Measurements from ENCODE around the gene TPMT. TPM values are rescaled to one million over a fixed set of nuclear protein-coding genes. Genes with fewer than 3 reads are reported as not detected.

Gene TPMT
- total RNA-seq, 1 experiment from 2014 or later = 19.8 TPM

DNA sequence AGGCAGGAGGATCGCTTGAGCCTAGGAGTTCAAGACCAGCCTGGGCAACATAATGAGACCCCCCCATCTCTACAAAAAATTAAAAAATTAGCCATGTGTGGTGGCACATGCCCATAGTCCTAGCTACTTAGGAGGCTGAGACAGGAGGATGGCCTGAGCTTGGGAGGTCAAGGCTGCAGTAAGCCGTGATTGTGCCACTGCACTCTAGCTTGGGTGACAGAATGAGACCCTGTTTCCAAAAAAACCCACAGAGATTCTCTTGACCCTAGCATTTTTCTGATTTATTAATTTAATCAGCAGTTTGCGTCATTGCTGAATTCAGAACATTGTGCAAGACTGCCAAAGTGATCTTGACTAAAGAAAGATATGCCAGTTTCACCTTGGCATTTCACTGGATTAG lies 37.1 kb upstream of the TPMT start:
- Histone ChIP-seq H3K27me3 (ENCODE audit: low read length) (no peaks in the 10 kb centered on the region), H2AFZ (ENCODE audit: low read length) (no peak overlapping the region), H3K9ac (ENCODE audit: low read length) (no peak overlapping the region), H3K36me3 (ENCODE audit: low read depth, low read length) (no peaks in the 10 kb centered on the region), H3K4me3 (ENCODE audit: low read length) (no peak overlapping the region), H3K9me2 (replicated peaks; ENCODE audit: low read length) (no peaks in the 10 kb centered on the region), H3K27ac (ENCODE audit: low read length) (no peak overlapping the region), H3K4me1 (ENCODE audit: insufficient read depth, low read length) (no peaks in the 10 kb centered on the region), H3K79me2 (ENCODE audit: low read length) (no peaks in the 10 kb centered on the region), H4K20me1 (ENCODE audit: low read length) (no peaks in the 10 kb centered on the region), H3K4me2 (ENCODE audit: low read length) (no peak overlapping the region), H3K9me3 (ENCODE audit: low read length) (no peaks in the 10 kb centered on the region), H3F3A (ENCODE audit: low read length, unreplicated experiment) (no peaks in the 10 kb centered on the region)
- ATAC-seq (no peak), DNase-seq (no peak)
- ChIA-PET CTCF (no interaction called here), POLR2A (ENCODE audit: unreplicated experiment) (no interaction called here)
- no TSS peak for BruUV-seq (replicated peaks)
- TF ChIP-seq, protein P1, sequence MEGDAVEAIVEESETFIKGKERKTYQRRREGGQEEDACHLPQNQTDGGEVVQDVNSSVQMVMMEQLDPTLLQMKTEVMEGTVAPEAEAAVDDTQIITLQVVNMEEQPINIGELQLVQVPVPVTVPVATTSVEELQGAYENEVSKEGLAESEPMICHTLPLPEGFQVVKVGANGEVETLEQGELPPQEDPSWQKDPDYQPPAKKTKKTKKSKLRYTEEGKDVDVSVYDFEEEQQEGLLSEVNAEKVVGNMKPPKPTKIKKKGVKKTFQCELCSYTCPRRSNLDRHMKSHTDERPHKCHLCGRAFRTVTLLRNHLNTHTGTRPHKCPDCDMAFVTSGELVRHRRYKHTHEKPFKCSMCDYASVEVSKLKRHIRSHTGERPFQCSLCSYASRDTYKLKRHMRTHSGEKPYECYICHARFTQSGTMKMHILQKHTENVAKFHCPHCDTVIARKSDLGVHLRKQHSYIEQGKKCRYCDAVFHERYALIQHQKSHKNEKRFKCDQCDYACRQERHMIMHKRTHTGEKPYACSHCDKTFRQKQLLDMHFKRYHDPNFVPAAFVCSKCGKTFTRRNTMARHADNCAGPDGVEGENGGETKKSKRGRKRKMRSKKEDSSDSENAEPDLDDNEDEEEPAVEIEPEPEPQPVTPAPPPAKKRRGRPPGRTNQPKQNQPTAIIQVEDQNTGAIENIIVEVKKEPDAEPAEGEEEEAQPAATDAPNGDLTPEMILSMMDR (conservative IDR thresholded peaks at IDR 0.05; ENCODE audit: low read depth, low read length) = no peak
- TF ChIP-seq EZH2 (IDR thresholded peaks at IDR 0.05; ENCODE audit: low read length, unreplicated experiment) = no peak
- no peak for TF ChIP-seq EZH2phosphoT487 (IDR thresholded peaks at IDR 0.05; ENCODE audit: borderline replicate concordance, low read length)
- intact Hi-C loops (cut with micrococcal nuclease) = no loop called here

DNA sequence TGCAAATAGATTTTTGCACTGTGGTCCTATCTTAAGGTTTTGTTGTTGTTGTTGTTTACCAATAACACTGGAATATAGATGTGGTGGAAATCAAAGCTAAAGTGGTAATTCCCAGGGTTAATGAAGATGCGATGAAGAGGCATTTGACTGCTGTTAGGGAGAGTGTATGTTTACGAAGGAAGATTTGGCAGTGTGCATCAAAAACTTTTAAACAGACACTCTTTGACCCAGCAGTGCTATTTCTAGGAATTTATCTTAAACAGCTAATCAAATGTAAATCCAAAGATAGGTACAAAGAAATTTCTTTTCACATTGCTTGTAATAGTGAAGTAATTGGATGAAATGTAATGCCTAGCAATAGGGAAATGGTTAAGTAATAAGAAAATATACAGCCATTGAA lies 34.3 kb upstream of the TPMT start:
- POLR2A ChIA-PET (ENCODE audit: unreplicated experiment) = no interaction called here

DNA sequence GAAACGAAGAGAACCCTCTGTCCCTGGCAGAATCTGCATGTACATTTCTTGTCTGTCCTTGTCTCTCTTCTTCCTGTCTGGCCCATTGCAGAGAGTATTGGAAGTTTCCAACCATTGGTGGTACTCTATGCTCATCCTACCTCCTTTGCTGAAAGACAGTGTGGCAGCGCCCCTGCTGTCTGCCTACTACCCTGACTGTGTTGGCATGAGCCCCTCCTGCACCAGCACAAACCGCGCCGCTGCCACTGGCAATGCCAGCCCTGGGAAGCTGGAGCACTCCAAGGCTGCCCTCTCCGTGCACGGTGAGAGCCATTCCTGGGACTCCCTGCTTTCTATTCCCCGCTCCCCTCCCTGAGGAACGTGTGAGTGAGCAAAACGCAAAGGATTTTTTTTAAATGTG lies 32.8 kb upstream of the TPMT start:
- BruUV-seq (replicated peaks) = no TSS peak
- intact Hi-C loops (cut with micrococcal nuclease) = no loop called here
- Histone ChIP-seq H3K79me2 (ENCODE audit: low read length) (no peaks in the 10 kb centered on the region), H3K9me3 (ENCODE audit: low read length) (no peaks in the 10 kb centered on the region), H3K4me2 (ENCODE audit: low read length) (no peak overlapping the region), H3K9ac (ENCODE audit: low read length) (no peak overlapping the region), H4K20me1 (ENCODE audit: low read length) (no peaks in the 10 kb centered on the region), H3K27ac (ENCODE audit: low read length) (no peak overlapping the region), H3K4me1 (ENCODE audit: insufficient read depth, low read length) (peaks cover 10% of the 10 kb centered on the region), H3K4me3 (ENCODE audit: low read length) (no peak overlapping the region), H2AFZ (ENCODE audit: low read length) (no peak overlapping the region), H3K9me2 (replicated peaks; ENCODE audit: low read length) (no peaks in the 10 kb centered on the region), H3K27me3 (ENCODE audit: low read length) (no peaks in the 10 kb centered on the region), H3K36me3 (ENCODE audit: low read depth, low read length) (no peaks in the 10 kb centered on the region), H3F3A (ENCODE audit: low read length, unreplicated experiment) (no peaks in the 10 kb centered on the region)
- TF ChIP-seq EZH2phosphoT487 (IDR thresholded peaks at IDR 0.05; ENCODE audit: borderline replicate concordance, low read length) = no peak
- TF ChIP-seq, protein P1 (conservative IDR thresholded peaks at IDR 0.05; ENCODE audit: low read depth, low read length) = no peak
- no peak for TF ChIP-seq EZH2 (IDR thresholded peaks at IDR 0.05; ENCODE audit: low read length, unreplicated experiment)
- DNase-seq (no peak), ATAC-seq (no peak; the same call in 1 of the 2 replicates)
- ChIA-PET POLR2A (ENCODE audit: unreplicated experiment) (no interaction called here), CTCF (no interaction called here)

More for the DNA sequence above, 34.3 kb upstream of the TPMT start:
- DNase-seq = no peak
- Histone ChIP-seq H3K4me2 (ENCODE audit: low read length) (no peak overlapping the region), H3F3A (ENCODE audit: low read length, unreplicated experiment) (no peaks in the 10 kb centered on the region), H4K20me1 (ENCODE audit: low read length) (no peaks in the 10 kb centered on the region), H3K27ac (ENCODE audit: low read length) (no peak overlapping the region), H3K79me2 (ENCODE audit: low read length) (no peaks in the 10 kb centered on the region), H3K27me3 (ENCODE audit: low read length) (no peaks in the 10 kb centered on the region), H3K4me3 (ENCODE audit: low read length) (no peak overlapping the region), H3K9ac (ENCODE audit: low read length) (no peak overlapping the region), H3K36me3 (ENCODE audit: low read depth, low read length) (no peaks in the 10 kb centered on the region), H3K4me1 (ENCODE audit: insufficient read depth, low read length) (peaks cover 10% of the 10 kb centered on the region), H3K9me2 (replicated peaks; ENCODE audit: low read length) (no peaks in the 10 kb centered on the region), H3K9me3 (ENCODE audit: low read length) (no peaks in the 10 kb centered on the region), H2AFZ (ENCODE audit: low read length) (no peak overlapping the region)
- CTCF ChIA-PET = no interaction called here
- ATAC-seq = no peak
- intact Hi-C loops (cut with micrococcal nuclease) = no loop called here
- no peak for TF ChIP-seq EZH2phosphoT487 (IDR thresholded peaks at IDR 0.05; ENCODE audit: borderline replicate concordance, low read length)
- no TSS peak for BruUV-seq (replicated peaks)

All from PC-3 (cell line).